Testis (tissue), 3 donors: Measurements from ENCODE around the gene CACNA1D. TPM values are rescaled to one million over a fixed set of nuclear protein-coding genes. Genes with fewer than 3 reads are reported as not detected.

ENCODE experiments used
- DNase-seq: peaks from one replicate; pipeline ENCODE4 v3.0.0-alpha.2; 2019
- H3K27ac ChIP-seq, 2 donors: fragments of 200-600 bp; sonication (generic); one replicate each; pipeline ENCODE4 v1.5.1; 2019
- H3K27me3 ChIP-seq: fragments of 200-600 bp; sonication (generic); one replicate; pipeline ENCODE4 v1.5.1; 2019
- H3K36me3 ChIP-seq: fragments of 200-600 bp; sonication (generic); one replicate; pipeline ENCODE4 v1.5.1; 2017; ENCODE audit warnings: low read depth; ENCODE audit errors: missing control alignments
- H3K4me1 ChIP-seq: fragments of 200-600 bp; sonication (generic); one replicate; pipeline ENCODE4 v1.5.1; 2019
- H3K4me3 ChIP-seq, 2 donors: fragments of 200-600 bp; sonication (generic); one replicate each; pipeline ENCODE4 v1.5.1; 2017 to 2019
- H3K9me3 ChIP-seq: fragments of 200-600 bp; sonication (generic); one replicate; pipeline ENCODE4 v1.5.1; 2017
- POLR2A ChIP-seq: fragments of 450-650 bp; IDR thresholded peaks from one replicate; pipeline ENCODE4 v1.6.1; 2017; ENCODE audit warnings: antibody characterized with exemption, mild to moderate bottlenecking, moderate library complexity
- WGBS, 2 donors: methylation state at CpG; one replicate each; pipeline ENCODE4 v1.1.5; 2018; 5-methylcytosine and 5-hydroxymethylcytosine counted together
- intact Hi-C: fragments of 100-400 bp; cut with DNase I; formaldehyde crosslinking; loops from one replicate; pipeline ENCODE4 v1.15.1; 2023; ENCODE audit warnings: low total_unique reads
- polyA plus RNA-seq: library from polyadenylated mRNA; stranded (reverse); fragments of 350-450 nt; fragmentation: Illumina TruSeq; extraction: RNeasy Lipid Tissue Mini Kit (QIAGEN cat#74804); gene quantifications from one replicate; pipeline ENCODE4 v1.2.3, GENCODE V29; 2014; ENCODE audit warnings: low read depth, low replicate concordance; ENCODE audit not compliant: insufficient read depth
- total RNA-seq, 2 donors: library from RNA; depleted of rRNA; stranded (reverse); fragments of >200 nt; gene quantifications; one replicate each; pipeline ENCODE4 v1.2.3, GENCODE V29; 2016
- TF ChIP-seq, protein P1 (sequence below), 3 experiments: fragments of 450-650 bp in 2 of 3; fragments of 200-600 bp in 1 of 3; sonication (generic) in 1 of 3; IDR thresholded peaks; one replicate each; pipeline ENCODE4 v1.5.1; 2016 to 2019; ENCODE audit warnings: antibody characterized with exemption in 3 of 3, mild to moderate bottlenecking in 2 of 3, moderate library complexity in 1 of 3

CACNA1D gene
- total and polyA plus RNA-seq, 3 donors from 2014 or later = 8.0 to 39.0 (median 37.6) TPM

DNA sequence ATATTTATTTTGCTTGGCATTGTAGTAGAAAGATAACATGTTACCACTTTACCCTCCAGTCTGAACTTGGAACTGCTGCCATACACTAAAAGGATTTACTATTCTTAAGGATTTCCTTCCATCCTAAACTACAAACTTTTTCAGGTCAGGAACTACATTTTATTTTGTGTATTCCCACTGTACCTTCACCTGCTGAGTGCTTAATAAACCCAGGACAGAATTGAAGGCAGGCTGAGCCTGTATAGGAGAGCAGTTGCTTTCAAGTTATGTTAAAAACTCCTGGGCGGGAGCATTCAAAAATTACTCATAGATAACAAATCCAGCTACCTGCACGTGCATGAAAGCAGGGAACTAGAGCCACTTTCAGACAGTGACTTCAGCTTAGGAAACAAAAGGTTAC, 58.3 kb downstream of the CACNA1D start:
- 38 to 51% methylated on average over 2 of the region's 2 CpGs for WGBS, 2 donors
- Histone ChIP-seq H3K27ac (peak overlapping the region; percentile 12 to 41), H3K4me1 (peaks cover 31% of the 10 kb centered on the region), H3K27me3 (no peaks in the 10 kb centered on the region), H3K9me3 (no peaks in the 10 kb centered on the region), H3K4me3 (no peak overlapping the region), H3K36me3 (no peaks in the 10 kb centered on the region)
- TF ChIP-seq, protein P1, sequence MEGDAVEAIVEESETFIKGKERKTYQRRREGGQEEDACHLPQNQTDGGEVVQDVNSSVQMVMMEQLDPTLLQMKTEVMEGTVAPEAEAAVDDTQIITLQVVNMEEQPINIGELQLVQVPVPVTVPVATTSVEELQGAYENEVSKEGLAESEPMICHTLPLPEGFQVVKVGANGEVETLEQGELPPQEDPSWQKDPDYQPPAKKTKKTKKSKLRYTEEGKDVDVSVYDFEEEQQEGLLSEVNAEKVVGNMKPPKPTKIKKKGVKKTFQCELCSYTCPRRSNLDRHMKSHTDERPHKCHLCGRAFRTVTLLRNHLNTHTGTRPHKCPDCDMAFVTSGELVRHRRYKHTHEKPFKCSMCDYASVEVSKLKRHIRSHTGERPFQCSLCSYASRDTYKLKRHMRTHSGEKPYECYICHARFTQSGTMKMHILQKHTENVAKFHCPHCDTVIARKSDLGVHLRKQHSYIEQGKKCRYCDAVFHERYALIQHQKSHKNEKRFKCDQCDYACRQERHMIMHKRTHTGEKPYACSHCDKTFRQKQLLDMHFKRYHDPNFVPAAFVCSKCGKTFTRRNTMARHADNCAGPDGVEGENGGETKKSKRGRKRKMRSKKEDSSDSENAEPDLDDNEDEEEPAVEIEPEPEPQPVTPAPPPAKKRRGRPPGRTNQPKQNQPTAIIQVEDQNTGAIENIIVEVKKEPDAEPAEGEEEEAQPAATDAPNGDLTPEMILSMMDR (IDR thresholded peaks at IDR 0.05) = peak in 2 of 3 experiments; percentile 5 to 7
- no peak for TF ChIP-seq POLR2A
- intact Hi-C loops = no loop called here
- no peak for DNase-seq

DNA sequence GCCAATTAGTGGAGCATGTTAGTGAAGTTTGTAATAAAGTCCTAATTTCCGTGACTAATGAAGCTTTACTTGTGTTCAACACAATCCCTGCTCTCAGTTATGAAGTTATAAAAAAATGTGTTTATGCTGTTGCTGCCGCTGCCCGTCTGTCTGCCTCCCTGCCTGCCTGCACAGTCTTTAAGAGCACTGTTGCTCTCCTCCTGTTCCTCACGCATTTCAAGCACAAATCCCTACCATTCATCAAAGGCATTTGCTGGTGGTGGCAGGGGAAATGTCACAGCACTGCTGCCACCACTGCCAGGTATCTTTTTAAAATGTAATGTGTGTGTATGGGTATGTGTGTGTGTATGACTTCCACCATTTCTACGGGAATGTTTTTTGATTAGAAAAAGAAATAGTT, 58.8 kb downstream of the CACNA1D start:
- Histone ChIP-seq H3K4me3 (no peak overlapping the region), H3K27ac (peak overlapping the region; percentile 12 to 41), H3K36me3 (no peaks in the 10 kb centered on the region), H3K27me3 (no peaks in the 10 kb centered on the region), H3K4me1 (peaks cover 31% of the 10 kb centered on the region), H3K9me3 (no peaks in the 10 kb centered on the region)
- WGBS, 2 donors = 31 to 63% methylated on average over 5 of the region's 5 CpGs
- TF ChIP-seq, protein P1 (IDR thresholded peaks at IDR 0.05) = no peak
- TF ChIP-seq POLR2A = no peak
- intact Hi-C loops = no loop called here
- DNase-seq = no peak

DNA sequence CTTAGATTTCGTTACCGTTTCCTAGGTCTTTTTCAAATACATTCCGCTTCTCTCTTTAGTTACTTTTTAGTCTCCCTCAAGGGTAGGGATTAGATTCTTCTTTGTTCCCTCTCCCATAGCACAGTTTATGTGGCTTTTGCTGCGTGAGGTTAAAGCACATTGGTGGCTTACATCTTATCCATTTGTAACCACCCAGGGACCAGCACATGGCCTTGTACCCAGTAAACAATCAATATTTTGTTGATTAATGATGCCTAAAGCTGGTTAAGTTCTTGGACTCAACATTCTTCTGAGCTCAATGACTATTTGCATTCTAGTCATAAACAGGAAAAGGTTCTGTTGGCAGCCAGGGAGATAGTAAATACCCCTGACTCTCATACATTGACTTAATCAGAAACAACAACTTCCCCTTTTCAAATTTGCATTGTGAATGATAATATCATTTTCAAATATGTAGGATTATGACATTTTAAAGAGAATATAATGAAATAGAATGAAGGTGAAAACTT, 60.2 kb downstream of the CACNA1D start:
- intact Hi-C loops = no loop called here
- no peak for TF ChIP-seq POLR2A
- TF ChIP-seq, protein P1 (IDR thresholded peaks at IDR 0.05) = no peak
- H3K27ac ChIP-seq = peak overlapping the region in 1 of 2 donors; percentile 8
- H3K36me3 ChIP-seq = no peaks in the 10 kb centered on the region
- no peaks in the 10 kb centered on the region for H3K27me3 ChIP-seq
- H3K4me3 ChIP-seq = no peak overlapping the region
- peaks cover 31% of the 10 kb centered on the region for H3K4me1 ChIP-seq
- DNase-seq = no peak
- no peaks in the 10 kb centered on the region for H3K9me3 ChIP-seq
- WGBS, 2 donors = 77 to 83% methylated on average over 4 of the region's 4 CpGs

DNA sequence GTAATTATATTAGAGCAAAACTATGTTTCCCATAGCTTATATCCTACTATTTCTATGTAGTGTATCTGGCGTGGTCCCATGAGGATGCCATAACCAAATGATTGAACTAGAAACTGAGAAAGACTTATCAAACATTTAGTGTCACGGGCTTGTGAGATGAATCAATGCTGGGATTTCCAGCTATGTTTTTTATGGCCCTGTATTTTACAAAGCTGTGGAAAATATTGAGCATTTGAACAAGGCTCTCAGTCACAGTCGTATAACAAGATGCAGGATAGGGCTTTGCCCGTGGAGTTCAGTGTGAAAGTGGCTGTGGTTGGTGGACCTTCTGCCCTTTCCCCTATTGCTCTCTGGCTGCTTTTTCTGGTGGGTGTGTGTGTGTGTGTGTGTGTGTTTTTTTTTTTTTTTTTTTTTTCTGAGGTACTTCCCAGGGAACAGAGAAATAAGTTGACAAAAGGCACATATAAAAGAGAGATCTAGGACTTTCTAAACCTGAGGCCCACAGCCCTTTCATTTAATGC, 60.7 kb downstream of the CACNA1D start:
- H3K4me1 ChIP-seq = peaks cover 31% of the 10 kb centered on the region
- no peak overlapping the region for H3K27ac ChIP-seq
- H3K9me3 ChIP-seq = no peaks in the 10 kb centered on the region
- 77 to 81% methylated on average over 4 of the region's 4 CpGs for WGBS, 2 donors
- intact Hi-C loops = no loop called here
- no peak for TF ChIP-seq POLR2A
- TF ChIP-seq, protein P1 (IDR thresholded peaks at IDR 0.05) = no peak
- no peak overlapping the region for H3K4me3 ChIP-seq
- no peaks in the 10 kb centered on the region for H3K27me3 ChIP-seq
- no peak for DNase-seq
- no peaks in the 10 kb centered on the region for H3K36me3 ChIP-seq

DNA sequence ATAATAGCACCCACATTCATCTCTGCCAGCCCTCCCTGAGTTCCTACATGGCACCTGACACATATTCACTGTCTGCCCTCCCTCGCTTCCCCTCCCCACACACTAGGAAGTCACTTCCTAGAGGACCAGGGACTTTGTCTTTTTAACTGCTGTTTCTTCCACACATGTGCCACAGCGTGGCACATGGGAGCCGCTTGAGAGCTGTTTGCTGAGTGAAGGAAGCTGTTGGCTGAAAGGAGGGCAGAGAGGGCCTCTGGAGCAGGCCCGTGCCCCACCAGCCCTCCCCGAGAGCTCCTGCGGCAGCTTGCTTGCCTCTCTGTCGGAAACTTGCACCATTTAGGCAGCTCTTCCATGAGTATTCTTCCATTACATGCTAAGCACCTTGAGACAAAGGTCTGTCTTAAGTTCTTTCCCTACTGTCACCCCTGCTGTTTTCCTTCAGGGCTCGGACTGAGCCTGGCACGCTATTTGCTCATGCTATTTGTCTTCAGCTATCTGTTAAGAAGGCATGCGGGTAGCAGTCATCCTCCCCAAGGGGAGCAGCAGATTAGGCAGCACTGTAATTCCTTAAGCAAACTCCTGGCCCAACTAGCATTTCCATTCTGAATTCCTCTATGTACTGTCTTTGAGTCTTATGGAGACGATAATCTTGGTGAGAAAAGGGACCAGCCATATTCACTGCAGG, 72.2 kb downstream of the CACNA1D start:
- 91 to 96% methylated on average over 11 of the region's 11 CpGs for WGBS, 2 donors
- intact Hi-C loops = no loop called here
- Histone ChIP-seq H3K9me3 (no peaks in the 10 kb centered on the region), H3K4me3 (no peak overlapping the region), H3K36me3 (no peaks in the 10 kb centered on the region), H3K4me1 (no peaks in the 10 kb centered on the region), H3K27ac (no peak overlapping the region), H3K27me3 (no peaks in the 10 kb centered on the region)
- DNase-seq = no peak
- TF ChIP-seq, protein P1 (IDR thresholded peaks at IDR 0.05) = no peak
- TF ChIP-seq POLR2A = no peak
